ENCODE results near the gene E2F3. TPM values are rescaled to one million over a fixed set of nuclear protein-coding genes. Genes with fewer than 3 reads are reported as not detected.

E2F3 gene
- total RNA-seq, 4 donors from 2014 or later, result 4.2 to 7.4 (median 6.9) TPM

- Histone ChIP-seq H3K9me3 (no peaks in the 10 kb centered on the region), H3K36me3 (no peaks in the 10 kb centered on the region), H3K27ac (no peak overlapping the region), H3K4me3 (no peak overlapping the region), H3K4me1 (no peaks in the 10 kb centered on the region), H3K27me3 (no peaks in the 10 kb centered on the region)
- no peak for TF ChIP-seq POLR2A (IDR thresholded peaks at IDR 0.05)
- TF ChIP-seq CTCF (IDR thresholded peaks at IDR 0.05), result no peak
- no peak for DNase-seq
These were observed 31.3 kb upstream of the E2F3 start for GRCh38 chr6:20370393-20370792.

- Histone ChIP-seq H3K36me3 (no peaks in the 10 kb centered on the region), H3K9me3 (no peaks in the 10 kb centered on the region), H3K27ac (no peak overlapping the region), H3K4me3 (no peak overlapping the region), H3K27me3 (no peaks in the 10 kb centered on the region), H3K4me1 (no peaks in the 10 kb centered on the region)
- DNase-seq, result no peak
- TF ChIP-seq POLR2A (IDR thresholded peaks at IDR 0.05) (no peak), CTCF (IDR thresholded peaks at IDR 0.05) (no peak)
These were observed 30.9 kb upstream of the E2F3 start for GRCh38 chr6:20370801-20371200.

GRCh38 chr6:20375436-20375835 is 26.2 kb upstream of the E2F3 start:
- no peak overlapping the region for H3K27ac ChIP-seq
- no peak for TF ChIP-seq POLR2A (IDR thresholded peaks at IDR 0.05)
- TF ChIP-seq CTCF (IDR thresholded peaks at IDR 0.05), result no peak

GRCh38 chr6:20377623-20378265 is 23.9 kb upstream of the E2F3 start:
- H3K36me3 ChIP-seq, result no peaks in the 10 kb centered on the region
- no peak overlapping the region for H3K27ac ChIP-seq
- H3K9me3 ChIP-seq, result no peaks in the 10 kb centered on the region
- DNase-seq, result no peak
- no peak overlapping the region for H3K4me3 ChIP-seq
- no peaks in the 10 kb centered on the region for H3K4me1 ChIP-seq
- TF ChIP-seq CTCF (IDR thresholded peaks at IDR 0.05), result no peak
- TF ChIP-seq POLR2A (IDR thresholded peaks at IDR 0.05), result no peak
- no peaks in the 10 kb centered on the region for H3K27me3 ChIP-seq

More at GRCh38 chr6:20375436-20375835, 26.2 kb upstream of the E2F3 start:
- no peaks in the 10 kb centered on the region for H3K9me3 ChIP-seq
- no peaks in the 10 kb centered on the region for H3K27me3 ChIP-seq
- DNase-seq, result no peak
- no peaks in the 10 kb centered on the region for H3K4me1 ChIP-seq
- H3K4me3 ChIP-seq, result no peak overlapping the region
- H3K36me3 ChIP-seq, result no peaks in the 10 kb centered on the region

- DNase-seq, result no peak
- Histone ChIP-seq H3K4me3 (no peak overlapping the region), H3K27me3 (no peaks in the 10 kb centered on the region), H3K9me3 (no peaks in the 10 kb centered on the region), H3K36me3 (no peaks in the 10 kb centered on the region), H3K4me1 (no peaks in the 10 kb centered on the region), H3K27ac (no peak overlapping the region)
- TF ChIP-seq POLR2A (IDR thresholded peaks at IDR 0.05) (no peak), CTCF (IDR thresholded peaks at IDR 0.05) (no peak)
These were observed 22.4 kb upstream of the E2F3 start for GRCh38 chr6:20379231-20379630.

GRCh38 chr6:20386218-20386617 is 15.5 kb upstream of the E2F3 start:
- Histone ChIP-seq H3K4me3 (no peak overlapping the region), H3K27ac (no peak overlapping the region), H3K27me3 (no peaks in the 10 kb centered on the region), H3K9me3 (no peaks in the 10 kb centered on the region), H3K36me3 (no peaks in the 10 kb centered on the region), H3K4me1 (no peaks in the 10 kb centered on the region)
- no peak for TF ChIP-seq CTCF (IDR thresholded peaks at IDR 0.05)
- no peak for DNase-seq
